B cell (primary cell): Measurements from ENCODE around the gene CDC73.

Experiments
- CTCF ChIP-seq: fragments of 200-600 bp; IDR thresholded peaks from one replicate; pipeline ENCODE4 v1.8.0; 2022; ENCODE audit warnings: antibody characterized with exemption, mild to moderate bottlenecking
- EZH2 ChIP-seq: IDR thresholded peaks from 2 replicates; pipeline ENCODE4 v1.6.1; 2012; ENCODE audit warnings: borderline replicate concordance, low read depth, mild to moderate bottlenecking, moderate library complexity, low read length; ENCODE audit not compliant: insufficient read depth, poor library complexity, severe bottlenecking

DNA sequence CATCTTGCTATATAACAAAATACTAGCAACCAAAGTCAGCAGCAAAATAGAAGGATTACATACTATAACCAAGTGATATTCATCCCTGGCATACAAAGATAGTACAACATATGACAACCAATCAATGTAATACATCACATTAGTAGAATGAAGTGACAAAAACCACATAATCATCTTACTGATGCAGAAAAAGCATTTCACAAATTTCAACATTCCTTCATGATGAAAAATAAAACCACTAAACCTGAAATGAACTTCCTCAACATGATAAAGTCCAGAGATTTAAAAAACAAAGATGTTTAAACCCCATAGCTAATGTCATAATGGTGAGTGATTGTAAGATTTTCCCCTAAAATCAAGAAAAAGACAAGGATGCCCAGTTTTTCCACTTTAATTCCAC lies 43.8 kb upstream of the CDC73 start:
- TF ChIP-seq CTCF, result no peak
- no peak for TF ChIP-seq EZH2
